AG04449 (cell line): ENCODE measurements around the gene MPP7.
A peak's percentile ranks its signal among the peaks of the same experiment; 100 is the strongest.

ENCODE experiments used
- CTCF ChIA-PET: fragments of 350-600 bp; formaldehyde crosslinking; extraction: SDS; loops from one replicate; lab custom pipeline; 2021; ENCODE audit warnings: antibody characterized with exemption; lab: Yijun Ruan, JAX
- POLR2A ChIA-PET: fragments of 400-600, 350-600 bp; formaldehyde crosslinking; extraction: SDS; loops from one replicate; lab custom pipeline; 2020; ENCODE audit warnings: antibody characterized with exemption, inconsistent platforms; lab: Yijun Ruan, JAX
- DNase-seq: peaks from one replicate; pipeline ENCODE4 v3.0.0-alpha.2; 2010; ENCODE audit warnings: low read depth, low spot score
- H3K4me3 ChIP-seq: 2 replicates; pipeline ENCODE4 v1.5.1; 2011; ENCODE audit warnings: low read depth, mild to moderate bottlenecking, control low read depth, low read length
- CTCF ChIP-seq: IDR thresholded peaks from one replicate; pipeline ENCODE4 v1.5.1; 2011; ENCODE audit warnings: mild to moderate bottlenecking, moderate library complexity, low read length, control low read depth, inconsistent platforms; ENCODE audit not compliant: insufficient read depth; ENCODE audit errors: missing control alignments

Gene MPP7

DNA sequence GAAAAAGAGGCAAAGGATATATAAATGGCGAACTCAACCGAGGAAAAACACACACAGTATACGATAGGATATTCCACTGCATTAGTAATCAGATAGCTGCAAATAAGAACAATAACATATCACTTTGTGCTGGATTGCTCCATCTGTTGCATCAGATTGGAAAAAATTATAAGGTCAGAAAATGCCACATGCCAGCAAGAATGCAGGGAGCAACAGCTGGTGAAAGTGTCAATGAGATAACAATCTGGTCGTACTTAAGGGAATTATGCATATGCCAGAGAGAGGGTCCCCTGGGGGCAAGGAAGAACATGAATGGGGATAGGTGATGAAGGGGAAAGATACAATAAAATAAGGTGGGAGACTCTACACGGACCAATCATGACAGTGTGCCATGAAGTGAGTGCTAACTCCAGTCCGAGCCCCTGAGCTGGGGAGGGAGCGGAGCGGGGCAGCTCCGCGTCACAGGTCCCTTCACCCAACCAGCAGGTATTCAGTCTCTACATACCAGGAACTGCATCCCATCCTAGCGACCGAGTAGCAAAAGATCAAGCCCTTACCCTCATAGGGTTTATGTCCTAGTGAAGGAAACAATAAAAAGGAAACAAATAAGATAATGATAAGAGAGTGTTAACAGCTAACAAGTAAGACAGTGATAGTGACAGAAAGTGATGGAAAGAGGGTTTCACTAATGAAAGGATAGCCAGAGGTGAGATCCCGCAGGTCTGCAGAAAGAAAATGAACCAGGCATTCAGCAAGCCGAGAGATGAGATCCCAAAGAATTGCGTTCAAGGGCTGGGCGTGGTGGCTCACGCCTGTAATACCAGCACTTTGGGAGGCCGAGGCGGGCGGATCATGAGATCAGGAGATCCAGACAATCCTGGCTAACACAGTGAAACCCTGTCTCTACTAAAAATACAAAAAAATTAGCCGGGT, 9.4 kb downstream of the MPP7 start:
- TF ChIP-seq CTCF = no peak
- CTCF ChIA-PET = interaction anchor here (0.8 to 5.2 kb wide), 3 partner anchors 10 to 89 kb away, joined by 3 to 29 read pairs (median 20); partner anchors contain the start of gene MPP7
- DNase-seq = no peak
- no peak overlapping the region for H3K4me3 ChIP-seq
- POLR2A ChIA-PET = no interaction called here

GRCh38 chr10:28291881-28292297, 11.0 kb downstream of the MPP7 start:
- POLR2A ChIA-PET = no interaction called here
- no peak overlapping the region for H3K4me3 ChIP-seq
- CTCF ChIA-PET = interaction anchor here (0.9 to 4.9 kb wide), 4 partner anchors 8 to 11 kb away, joined by 3 to 20 read pairs (median 4); partner anchors contain the start of gene MPP7
- peak; percentile 65 for DNase-seq
- TF ChIP-seq CTCF = no peak

GRCh38 chr10:28285816-28286215, 17.0 kb downstream of the MPP7 start:
- POLR2A ChIA-PET = no interaction called here
- DNase-seq = no peak
- CTCF ChIA-PET = interaction anchor here (1.8 kb wide), 1 partner anchor 14 kb away, joined by 5 read pairs; no protein-coding TSS in a partner anchor
- TF ChIP-seq CTCF = no peak
- H3K4me3 ChIP-seq = no peak overlapping the region

- POLR2A ChIA-PET = no interaction called here
- H3K4me3 ChIP-seq = no peak overlapping the region
- DNase-seq = no peak
- TF ChIP-seq CTCF = no peak
- CTCF ChIA-PET = interaction anchor here (1.0 to 3.4 kb wide), 5 partner anchors 8 to 109 kb away, joined by 3 to 17 read pairs (median 5); no protein-coding TSS in a partner anchor
Observed at GRCh38 chr10:28284126-28284525, 18.7 kb downstream of the MPP7 start.

GRCh38 chr10:28283251-28283650, 19.6 kb downstream of the MPP7 start:
- ChIA-PET POLR2A (no interaction called here), CTCF (interaction anchor here (0.7 to 3.4 kb wide), 4 partner anchors 9 to 104 kb away, joined by 3 to 17 read pairs (median 4); no protein-coding TSS in a partner anchor)
- H3K4me3 ChIP-seq = no peak overlapping the region
- no peak for TF ChIP-seq CTCF
- no peak for DNase-seq

GRCh38 chr10:28282336-28282735, 20.5 kb downstream of the MPP7 start:
- H3K4me3 ChIP-seq = no peak overlapping the region
- TF ChIP-seq CTCF = no peak
- CTCF ChIA-PET = interaction anchor here (0.7 to 3.4 kb wide), 4 partner anchors 10 to 112 kb away, joined by 3 to 17 read pairs (median 4); no protein-coding TSS in a partner anchor
- no peak for DNase-seq
- POLR2A ChIA-PET = no interaction called here
